ENCODE data around the gene CPNE2. TPM values are rescaled to one million over a fixed set of nuclear protein-coding genes. Genes with fewer than 3 reads are reported as not detected.

Gene CPNE2
- total RNA-seq, 4 donors from 2014 or later: 21.6 to 43.0 (median 34.9) TPM

DNA sequence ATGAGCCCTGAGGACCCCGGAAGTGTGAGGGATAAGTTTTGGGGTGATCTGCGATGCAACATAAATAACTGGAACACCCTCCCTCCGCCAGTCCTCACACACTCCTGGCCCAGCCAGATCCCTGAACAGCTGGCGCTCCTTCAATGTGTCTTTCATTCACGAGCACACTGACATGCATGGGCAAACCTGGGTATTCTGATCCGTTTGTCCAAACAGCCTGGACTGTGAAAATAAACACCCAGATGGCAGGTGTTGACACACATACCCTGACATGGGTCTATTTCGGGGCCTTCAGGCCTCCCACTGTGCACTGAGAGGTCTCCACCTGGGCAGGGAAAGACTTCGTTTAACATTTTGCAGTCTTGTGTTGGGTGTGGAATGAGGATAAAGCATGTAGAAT, 3.0 kb upstream of the CPNE2 start:
- Histone ChIP-seq H3K36me3 (no peaks in the 10 kb centered on the region), H3K4me3 (no peak overlapping the region), H3K4me1 (peaks cover 18 to 34% (median 27%) of the 10 kb centered on the region in 4 donors), H3K27me3 (no peaks in the 10 kb centered on the region), H3K9me3 (no peaks in the 10 kb centered on the region), H3K27ac (replicated peaks in 1 of 4) (no peak overlapping the region)
- TF ChIP-seq, protein P1, sequence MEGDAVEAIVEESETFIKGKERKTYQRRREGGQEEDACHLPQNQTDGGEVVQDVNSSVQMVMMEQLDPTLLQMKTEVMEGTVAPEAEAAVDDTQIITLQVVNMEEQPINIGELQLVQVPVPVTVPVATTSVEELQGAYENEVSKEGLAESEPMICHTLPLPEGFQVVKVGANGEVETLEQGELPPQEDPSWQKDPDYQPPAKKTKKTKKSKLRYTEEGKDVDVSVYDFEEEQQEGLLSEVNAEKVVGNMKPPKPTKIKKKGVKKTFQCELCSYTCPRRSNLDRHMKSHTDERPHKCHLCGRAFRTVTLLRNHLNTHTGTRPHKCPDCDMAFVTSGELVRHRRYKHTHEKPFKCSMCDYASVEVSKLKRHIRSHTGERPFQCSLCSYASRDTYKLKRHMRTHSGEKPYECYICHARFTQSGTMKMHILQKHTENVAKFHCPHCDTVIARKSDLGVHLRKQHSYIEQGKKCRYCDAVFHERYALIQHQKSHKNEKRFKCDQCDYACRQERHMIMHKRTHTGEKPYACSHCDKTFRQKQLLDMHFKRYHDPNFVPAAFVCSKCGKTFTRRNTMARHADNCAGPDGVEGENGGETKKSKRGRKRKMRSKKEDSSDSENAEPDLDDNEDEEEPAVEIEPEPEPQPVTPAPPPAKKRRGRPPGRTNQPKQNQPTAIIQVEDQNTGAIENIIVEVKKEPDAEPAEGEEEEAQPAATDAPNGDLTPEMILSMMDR (IDR thresholded peaks at IDR 0.05): no peak
- TF ChIP-seq POLR2AphosphoS5 (IDR thresholded peaks at IDR 0.05) (no peak), EP300 (IDR thresholded peaks at IDR 0.05) (no peak), POLR2A (IDR thresholded peaks at IDR 0.05; ENCODE audit: low read depth) (no peak)
- WGBS: 74% methylated on average over 7 of the region's 8 CpGs
- intact Hi-C loops (cut with DNase I): no loop called here
- DNase-seq (ENCODE audit: extremely low spot score): no peak

DNA sequence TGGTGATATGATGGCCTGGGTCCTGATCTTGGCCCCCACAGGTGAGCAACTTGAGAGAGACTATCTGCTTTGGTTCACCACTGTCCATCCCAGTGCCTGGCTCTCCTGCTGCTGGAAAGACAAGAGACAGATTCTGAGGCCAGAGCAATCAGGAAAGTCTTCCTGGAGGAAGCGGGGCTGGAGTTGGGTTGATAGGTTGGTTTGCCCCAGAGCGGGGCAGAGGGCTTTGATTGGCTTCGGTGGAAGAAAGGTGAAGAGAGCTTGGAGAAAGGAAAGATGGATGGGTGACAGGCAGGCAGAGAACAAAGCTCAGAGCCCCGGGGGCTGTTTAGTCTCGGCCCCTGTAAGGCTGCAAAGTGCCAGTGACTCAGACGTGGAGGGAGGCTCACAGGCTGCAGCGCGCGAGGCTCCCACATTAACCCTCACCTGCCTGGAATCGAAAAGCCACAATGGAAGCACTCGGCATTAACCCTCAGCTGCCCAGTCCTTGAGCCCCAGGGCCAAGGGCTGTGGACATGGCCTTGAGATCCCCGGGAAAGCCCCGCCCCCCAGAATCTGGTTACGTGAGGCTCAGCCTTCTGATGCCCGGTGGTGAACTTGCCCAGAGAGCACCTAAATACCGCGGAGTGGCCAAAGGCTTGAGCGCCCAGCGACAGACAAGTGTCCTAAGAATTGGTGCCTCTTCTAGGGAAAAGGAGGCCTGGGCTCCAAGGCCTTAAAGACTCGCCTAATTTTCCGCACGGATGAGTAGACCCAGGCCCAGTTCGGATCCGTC, 996 bp upstream of the CPNE2 start:
- H3K36me3 ChIP-seq: no peaks in the 10 kb centered on the region
- H3K27me3 ChIP-seq: no peaks in the 10 kb centered on the region
- H3K27ac ChIP-seq (replicated peaks in 1 of 4): peak overlapping the region; percentile 81 to 88 (median 84)
- H3K4me1 ChIP-seq: peaks cover 15 to 40% (median 29%) of the 10 kb centered on the region in 4 donors
- no peak for TF ChIP-seq POLR2AphosphoS5 (IDR thresholded peaks at IDR 0.05)
- no peak for TF ChIP-seq POLR2A (IDR thresholded peaks at IDR 0.05; ENCODE audit: low read depth)
- TF ChIP-seq EP300 (IDR thresholded peaks at IDR 0.05): no peak
- TF ChIP-seq, protein P1 (IDR thresholded peaks at IDR 0.05): no peak
- H3K9me3 ChIP-seq: no peaks in the 10 kb centered on the region
- WGBS: 14% methylated on average over 19 of the region's 24 CpGs
- H3K4me3 ChIP-seq: peak overlapping the region; percentile 75 to 99 (median 87)
- intact Hi-C loops (cut with DNase I): loop anchor here (5.0 to 10.0 kb wide), 3 partner anchors 153 to 331 kb away; partner anchors contain the start of gene ARL2BP
- no peak for DNase-seq (ENCODE audit: extremely low spot score)

DNA sequence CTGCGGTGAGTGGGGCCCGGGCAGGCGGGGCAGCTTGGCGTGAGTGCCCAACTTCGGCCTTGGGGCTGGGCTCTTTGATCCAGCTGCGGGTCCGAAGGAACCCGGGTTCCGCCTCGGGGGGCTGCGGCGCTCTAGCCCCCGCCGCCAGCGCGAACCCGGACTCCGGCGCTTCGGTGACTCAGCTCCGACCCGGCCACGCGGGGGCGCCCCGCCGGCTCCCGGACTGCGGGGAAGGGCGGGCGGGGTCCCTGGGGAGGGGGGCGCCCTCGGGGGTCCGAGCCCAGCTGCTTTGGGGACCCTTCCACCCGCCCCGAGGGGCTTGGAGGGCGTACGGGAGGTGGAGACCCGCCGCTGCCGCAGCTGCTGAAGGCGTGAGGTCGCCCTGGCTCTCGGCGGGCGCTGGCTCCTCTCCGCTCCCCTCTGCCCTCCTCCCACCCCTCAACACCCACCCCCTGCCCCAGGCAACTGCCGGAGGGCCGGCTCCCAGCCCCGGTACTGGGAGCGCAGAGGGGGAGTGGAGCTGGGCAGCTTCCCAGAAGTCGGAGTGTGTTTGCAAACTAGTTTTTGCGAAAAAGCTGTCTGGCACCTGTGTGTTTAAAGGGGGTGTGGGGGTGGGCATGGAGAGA, 516 bp downstream of the CPNE2 start:
- Histone ChIP-seq H3K4me1 (peaks cover 15 to 40% (median 29%) of the 10 kb centered on the region in 4 donors), H3K9me3 (no peaks in the 10 kb centered on the region), H3K27ac (replicated peaks in 1 of 4) (peak overlapping the region; percentile 81 to 88 (median 84)), H3K36me3 (no peaks in the 10 kb centered on the region), H3K27me3 (no peaks in the 10 kb centered on the region), H3K4me3 (peak overlapping the region; percentile 75 to 99 (median 87))
- TF ChIP-seq POLR2AphosphoS5 (IDR thresholded peaks at IDR 0.05) (no peak), EP300 (IDR thresholded peaks at IDR 0.05) (no peak), POLR2A (IDR thresholded peaks at IDR 0.05; ENCODE audit: low read depth) (no peak)
- TF ChIP-seq, protein P1 (IDR thresholded peaks at IDR 0.05): peak; percentile 55 to 71 (median 63)
- intact Hi-C loops (cut with DNase I): loop anchor here (5.0 to 10.0 kb wide), 3 partner anchors 152 to 329 kb away; partner anchors contain the start of gene ARL2BP
- DNase-seq (ENCODE audit: extremely low spot score): no peak
- WGBS: under 1% methylated on average over 36 of the region's 53 CpGs

DNA sequence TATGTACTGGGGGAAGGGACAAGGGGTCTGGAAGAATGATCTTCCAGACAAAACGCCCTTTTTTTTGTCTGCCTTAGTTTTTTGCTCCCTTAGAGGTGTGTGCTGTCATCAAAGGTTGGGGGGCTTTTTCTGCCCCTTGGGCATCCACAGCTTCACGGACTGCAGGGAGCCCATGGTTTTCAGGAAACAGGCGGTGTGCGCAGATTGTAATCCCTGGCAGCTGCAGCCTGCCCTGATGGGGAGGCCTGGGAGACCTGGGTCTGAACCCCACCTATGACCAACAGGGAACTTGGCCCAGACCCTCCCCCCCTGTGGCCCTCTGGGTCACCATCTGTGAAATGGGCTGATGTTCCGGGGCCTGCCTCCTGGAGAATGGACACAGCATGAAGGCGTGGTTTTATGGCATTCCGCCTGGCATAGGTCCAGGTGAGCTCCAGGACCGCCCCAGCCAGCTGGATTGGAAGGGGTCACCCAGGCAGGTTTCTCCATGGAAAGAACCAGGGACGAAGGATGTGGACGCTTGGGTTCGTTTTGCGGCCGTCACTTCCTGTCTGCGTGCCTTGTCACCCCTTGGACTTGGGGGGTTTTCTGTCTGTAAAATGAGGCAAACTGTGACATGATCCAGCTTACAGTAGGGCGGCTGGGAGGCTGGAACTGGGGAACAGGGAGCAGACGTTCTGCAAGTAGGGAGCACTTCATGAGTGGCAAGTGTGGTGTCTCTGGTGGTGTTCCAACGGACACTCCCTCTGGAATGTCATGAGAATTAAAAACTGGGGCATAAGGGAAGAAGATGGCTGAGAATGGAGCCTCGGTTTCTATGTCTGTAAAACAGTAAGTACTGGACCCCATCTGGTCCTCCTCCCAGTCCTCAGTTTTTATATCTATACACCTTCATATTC, 1.5 kb downstream of the CPNE2 start:
- Histone ChIP-seq H3K9me3 (no peaks in the 10 kb centered on the region), H3K36me3 (no peaks in the 10 kb centered on the region), H3K4me3 (peak overlapping the region; percentile 75 to 99 (median 87)), H3K27me3 (no peaks in the 10 kb centered on the region), H3K4me1 (peaks cover 15 to 40% (median 33%) of the 10 kb centered on the region in 4 donors), H3K27ac (replicated peaks in 1 of 4) (peak overlapping the region in 2 of 4 donors; percentile 86 to 88)
- DNase-seq (ENCODE audit: extremely low spot score): no peak
- intact Hi-C loops (cut with DNase I): loop anchor here (5.0 to 10.0 kb wide), 3 partner anchors 151 to 328 kb away; partner anchors contain the start of gene ARL2BP
- 61% methylated on average over 13 of the region's 18 CpGs for WGBS
- TF ChIP-seq POLR2A (IDR thresholded peaks at IDR 0.05; ENCODE audit: low read depth) (no peak), POLR2AphosphoS5 (IDR thresholded peaks at IDR 0.05) (no peak), EP300 (IDR thresholded peaks at IDR 0.05) (no peak)
- TF ChIP-seq, protein P1 (IDR thresholded peaks at IDR 0.05): no peak
